CD4-positive, alpha-beta T cell treated with Interleukin-4 for 1 hour (primary cell): ENCODE results near the gene IFNL3.
"Not testable (repeated sequence)": the region's sequence is repeated elsewhere in the genome, so short reads cannot be mapped to it uniquely, and the experiment has no call there.

Source experiments
- DNase-seq, 2 donors: peaks; one replicate each; pipeline ENCODE4 v3.0.0-alpha.2; 2020 to 2022

Gene IFNL3

DNA sequence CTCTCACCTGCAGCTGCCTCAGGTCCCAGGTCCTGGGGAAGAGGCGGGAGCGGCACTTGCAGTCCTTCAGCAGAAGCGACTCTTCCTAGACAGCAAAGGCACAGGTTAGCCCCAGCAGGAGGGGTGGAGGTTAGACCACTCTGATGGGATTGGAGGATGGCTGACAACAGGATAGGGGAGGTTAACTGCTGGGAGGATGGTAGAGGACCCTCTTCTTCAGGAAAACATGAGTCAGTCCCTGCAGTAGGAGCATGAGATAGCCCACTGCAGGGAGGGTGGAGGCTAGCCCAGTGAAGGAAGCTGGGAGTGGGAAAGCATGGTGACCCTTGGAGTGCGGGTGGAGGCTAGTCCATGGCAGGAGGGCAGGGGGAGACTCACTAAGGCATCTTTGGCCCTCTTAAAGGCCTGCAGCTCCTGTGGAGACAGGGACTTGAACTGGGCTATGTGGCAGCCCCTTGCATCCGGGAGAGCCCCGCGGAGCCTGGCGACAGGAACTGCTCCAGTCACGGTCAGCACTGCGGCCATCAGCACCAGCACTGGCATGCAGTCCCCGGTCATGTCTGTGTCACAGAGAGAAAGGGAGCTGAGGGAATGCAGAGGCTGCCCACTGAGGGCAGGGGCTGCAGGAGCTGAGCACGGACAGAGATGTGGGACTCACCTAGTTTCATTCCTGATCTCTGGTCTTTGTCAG, at the start of gene IFNL3:
IFNL3 (minus strand) TSS at position 597 of the 691 bp plus-strand sequence; CDS start at position 558, 39 bp downstream.
- not testable (repeated sequence) for DNase-seq

DNA sequence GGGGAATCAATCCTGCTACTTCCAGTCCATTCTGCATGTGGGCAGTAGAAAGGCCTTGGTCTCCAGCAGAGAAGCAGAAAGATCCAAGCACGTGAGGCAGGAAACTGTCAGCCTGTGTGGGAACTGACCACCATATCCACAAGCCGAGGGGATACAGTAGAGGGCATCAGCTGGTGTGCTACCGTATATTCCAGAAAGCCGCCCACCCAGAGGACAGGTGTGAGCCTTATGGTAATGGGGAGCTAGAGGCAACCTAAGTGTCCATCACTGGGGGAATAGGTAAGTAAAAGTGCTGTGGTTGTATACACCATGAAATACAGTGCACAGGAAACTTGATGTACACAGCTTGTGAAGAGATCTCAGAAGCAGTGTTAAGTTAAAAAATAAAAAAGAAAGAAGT, 48.6 kb upstream of the IFNL3 start:
- no peak for DNase-seq

DNA sequence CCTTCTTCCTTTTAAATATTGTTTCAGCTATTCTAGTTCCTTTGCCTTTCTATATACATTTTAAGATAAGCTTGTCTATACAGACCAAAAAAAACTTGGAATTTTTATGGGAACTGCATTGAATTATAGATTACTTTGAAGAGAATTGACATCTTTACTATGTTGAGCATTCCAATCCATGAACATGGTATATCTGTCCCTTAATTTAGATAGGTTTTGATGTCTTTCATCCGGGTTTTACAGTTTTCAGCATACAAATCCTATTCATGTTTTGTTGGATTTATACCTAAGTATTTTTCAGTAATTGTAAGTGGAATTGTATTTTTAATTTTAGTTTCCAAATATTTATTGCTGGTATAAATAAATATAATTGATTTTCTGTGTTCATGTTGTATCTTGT, 39.2 kb upstream of the IFNL3 start:
- DNase-seq = no peak

GRCh38 chr19:39282021-39282420, 37.2 kb upstream of the IFNL3 start:
- DNase-seq = no peak

DNA sequence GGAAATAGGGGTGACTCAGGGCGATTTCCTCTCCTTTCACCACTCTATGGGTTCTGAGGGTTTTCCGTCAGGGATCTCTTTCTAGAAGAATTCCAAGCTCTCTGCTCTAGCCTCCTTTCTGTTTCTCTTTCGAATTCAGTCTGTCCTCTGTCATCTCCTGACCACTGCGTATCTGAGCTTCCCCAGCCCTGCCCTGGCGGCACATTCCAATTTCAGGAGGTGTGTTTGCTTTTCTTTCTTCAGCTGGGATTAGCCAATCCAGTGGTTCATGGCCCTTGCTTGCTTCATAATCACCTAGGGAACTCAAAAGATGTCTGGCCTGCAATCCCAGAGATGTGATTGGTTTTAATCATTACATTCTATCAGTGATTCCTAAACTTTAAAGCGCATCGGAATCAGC, 32.8 kb upstream of the IFNL3 start:
- no peak for DNase-seq

- DNase-seq = no peak
These were observed 31.9 kb upstream of the IFNL3 start for GRCh38 chr19:39276740-39277139.

DNA sequence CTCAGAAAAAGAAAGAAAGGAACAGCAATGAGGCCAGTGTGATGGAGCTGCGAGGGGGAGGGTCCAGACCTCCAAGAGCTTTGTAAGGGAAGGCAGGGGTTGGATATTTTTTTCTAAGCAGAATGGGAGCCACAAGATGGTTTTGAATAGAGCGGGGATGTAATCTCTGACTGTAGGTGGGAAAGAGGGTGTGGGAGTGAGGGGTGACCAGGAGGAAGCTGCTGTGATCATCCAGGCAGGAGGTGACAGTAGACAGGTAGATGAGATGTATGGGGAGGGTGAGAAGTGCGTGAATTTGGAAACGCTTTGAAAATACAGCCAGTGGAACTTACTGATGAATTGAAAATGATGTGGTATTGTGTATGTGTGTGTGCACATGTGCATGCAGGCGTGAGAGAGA, 30.8 kb upstream of the IFNL3 start:
- no peak for DNase-seq

DNA sequence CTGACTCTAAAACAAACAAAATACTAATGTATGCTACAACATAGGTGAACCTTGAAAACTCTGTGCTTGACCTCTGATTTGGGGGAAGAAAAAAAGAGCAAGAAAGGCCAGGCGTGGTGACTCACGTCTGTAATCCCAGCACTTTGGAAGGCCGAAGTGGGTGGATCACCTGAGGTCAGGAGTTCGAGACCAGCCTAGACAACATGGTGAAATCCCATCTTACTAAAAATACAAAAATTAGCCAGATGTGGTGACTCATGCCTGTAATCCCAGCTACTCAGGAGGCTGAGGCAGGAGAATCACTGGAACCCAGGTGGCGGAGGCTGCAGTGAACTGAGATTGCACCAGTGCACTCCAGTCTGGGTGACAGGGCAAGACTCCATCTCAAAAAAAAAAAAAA, 29.1 kb upstream of the IFNL3 start:
- not testable (repeated sequence) for DNase-seq

DNA sequence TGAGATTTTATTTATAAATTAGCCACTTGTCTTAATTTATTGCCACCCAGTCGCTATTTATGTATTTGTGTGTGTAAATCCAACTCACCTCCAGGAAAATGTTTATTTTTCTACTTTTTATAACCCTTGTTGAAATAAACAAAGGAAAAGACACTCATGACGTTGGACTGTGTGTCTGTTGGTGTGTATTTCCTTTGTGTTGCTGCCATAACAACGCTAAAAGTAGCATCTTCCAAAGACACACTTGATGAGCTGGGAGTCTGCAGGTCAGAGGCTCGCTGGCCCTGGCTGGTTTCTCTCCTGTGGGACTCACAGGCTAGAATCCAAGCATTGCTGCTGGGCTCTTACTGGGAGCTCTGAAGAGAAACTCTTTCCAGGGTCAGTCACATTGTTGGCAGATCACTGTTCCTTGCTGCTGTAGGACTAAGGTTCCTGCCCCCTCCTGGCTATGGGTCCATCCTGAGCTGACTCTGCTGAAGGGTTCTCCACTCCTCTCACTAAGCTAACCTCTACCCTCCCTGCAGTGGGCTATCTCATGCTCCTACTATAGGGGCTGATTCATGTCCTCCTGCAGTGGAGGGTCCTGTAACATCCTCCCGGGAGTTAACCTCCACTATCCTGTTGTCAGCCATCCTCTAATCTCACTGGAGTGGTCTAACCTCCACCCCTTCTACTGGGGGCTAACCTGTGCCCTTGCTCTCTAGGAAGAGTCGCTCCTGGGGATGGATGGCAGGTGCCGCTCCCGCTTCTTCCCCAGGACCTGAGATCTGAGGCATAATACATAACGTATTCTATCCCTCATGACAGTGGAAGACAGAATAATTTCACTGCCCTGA, 25.4 kb upstream of the IFNL3 start:
- no peak for DNase-seq

GRCh38 chr19:39269369-39269768, 24.6 kb upstream of the IFNL3 start:
- not testable (repeated sequence) for DNase-seq

DNA sequence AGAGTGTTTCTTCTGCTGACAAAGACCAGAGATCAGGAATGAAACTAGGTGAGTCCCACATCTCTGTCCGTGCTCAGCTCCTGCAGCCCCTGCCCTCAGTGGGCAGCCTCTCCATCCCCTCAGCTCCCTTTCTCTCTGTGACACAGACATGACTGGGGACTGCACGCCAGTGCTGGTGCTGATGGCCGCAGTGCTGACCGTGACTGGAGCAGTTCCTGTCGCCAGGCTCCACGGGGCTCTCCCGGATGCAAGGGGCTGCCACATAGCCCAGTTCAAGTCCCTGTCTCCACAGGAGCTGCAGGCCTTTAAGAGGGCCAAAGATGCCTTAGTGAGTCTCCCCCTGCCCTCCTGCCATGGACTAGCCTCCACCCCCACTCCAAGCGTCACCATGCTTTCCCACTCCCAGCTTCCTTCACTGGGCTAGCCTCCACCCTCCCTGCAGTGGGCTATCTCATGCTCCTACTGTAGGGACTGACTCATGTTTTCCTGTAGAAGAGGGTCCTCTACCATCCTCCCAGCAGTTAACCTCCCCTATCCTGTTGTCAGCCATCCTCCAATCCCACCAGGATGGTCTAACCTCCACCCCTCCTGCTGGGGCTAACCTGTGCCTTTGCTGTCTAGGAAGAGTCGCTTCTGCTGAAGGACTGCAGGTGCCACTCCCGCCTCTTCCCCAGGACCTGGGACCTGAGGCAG, 23.9 kb upstream of the IFNL3 start:
- DNase-seq = not testable (repeated sequence)

DNA sequence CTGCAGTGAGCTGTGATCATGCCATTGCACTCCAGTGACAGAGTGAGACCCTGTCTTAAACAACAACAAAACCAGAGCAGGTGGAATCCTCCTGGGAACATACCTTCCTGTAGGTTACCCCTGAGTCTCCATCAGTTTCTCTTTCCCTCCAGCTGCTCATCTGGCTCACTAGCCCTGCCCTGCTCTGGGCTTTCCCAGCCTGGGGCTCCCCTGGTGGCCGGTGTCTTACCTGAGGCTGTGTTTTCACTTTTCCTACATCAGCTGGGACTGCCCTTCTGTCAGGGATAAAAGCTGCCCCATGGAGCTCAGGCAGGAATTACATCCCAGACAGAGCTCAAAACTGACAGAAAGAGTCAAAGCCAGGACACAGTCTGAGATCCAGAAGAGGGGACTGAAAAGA, 23.3 kb upstream of the IFNL3 start, which contains the start of gene IFNL2:
IFNL2 (plus strand) TSS at position 312 of the 400 bp plus-strand sequence. CDS start 173 bp downstream, outside the sequence.
- DNase-seq = not testable (repeated sequence)

GRCh38 chr19:39265321-39265916, 20.6 kb upstream of the IFNL3 start:
- no peak for DNase-seq

GRCh38 chr19:39264306-39265290, 19.8 kb upstream of the IFNL3 start:
- no peak for DNase-seq

- DNase-seq = no peak
These were observed 19.1 kb upstream of the IFNL3 start for GRCh38 chr19:39263912-39264305.

DNA sequence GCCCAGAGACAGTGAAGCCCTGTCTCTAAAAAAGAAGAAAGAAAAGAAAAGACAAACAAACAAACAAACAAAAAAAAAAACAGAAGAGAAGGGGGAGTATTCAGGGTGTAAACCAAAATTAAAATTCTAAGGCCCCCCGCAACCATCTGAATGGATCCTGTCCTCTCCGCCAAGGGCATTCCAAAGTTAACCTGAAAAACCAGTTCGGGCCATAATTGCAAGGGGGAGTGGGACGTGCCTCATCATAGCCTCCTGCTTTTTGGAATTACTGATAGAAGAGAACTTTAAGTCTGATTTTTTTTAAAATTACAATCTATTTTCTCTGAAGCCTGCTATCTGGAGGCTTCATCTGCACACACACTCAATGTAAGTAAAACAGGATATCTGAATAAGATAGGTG, 17.7 kb upstream of the IFNL3 start:
- no peak for DNase-seq

DNA sequence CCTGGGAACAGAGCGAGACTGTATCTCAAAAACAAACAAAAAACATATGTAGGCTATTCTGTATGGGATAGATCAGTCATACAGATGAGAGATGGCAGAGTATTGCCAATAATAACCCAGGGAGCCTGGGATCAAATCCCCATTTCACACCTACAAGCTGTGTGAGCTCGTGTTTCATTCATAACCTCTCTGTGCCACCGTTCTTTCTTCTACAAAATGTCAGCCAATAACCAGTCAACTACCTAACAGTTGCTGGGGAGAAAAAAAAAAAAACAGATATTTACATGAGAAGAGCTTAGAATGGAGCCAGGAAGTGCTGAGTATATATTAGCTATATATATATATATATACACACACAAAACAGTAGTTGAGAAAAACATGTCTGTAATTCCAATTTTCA, 16.9 kb upstream of the IFNL3 start:
- DNase-seq = no peak

- no peak for DNase-seq
These were observed 12.4 kb upstream of the IFNL3 start for GRCh38 chr19:39257227-39257626.

- DNase-seq = no peak
These were observed 9.9 kb upstream of the IFNL3 start for GRCh38 chr19:39254531-39255345.

DNA sequence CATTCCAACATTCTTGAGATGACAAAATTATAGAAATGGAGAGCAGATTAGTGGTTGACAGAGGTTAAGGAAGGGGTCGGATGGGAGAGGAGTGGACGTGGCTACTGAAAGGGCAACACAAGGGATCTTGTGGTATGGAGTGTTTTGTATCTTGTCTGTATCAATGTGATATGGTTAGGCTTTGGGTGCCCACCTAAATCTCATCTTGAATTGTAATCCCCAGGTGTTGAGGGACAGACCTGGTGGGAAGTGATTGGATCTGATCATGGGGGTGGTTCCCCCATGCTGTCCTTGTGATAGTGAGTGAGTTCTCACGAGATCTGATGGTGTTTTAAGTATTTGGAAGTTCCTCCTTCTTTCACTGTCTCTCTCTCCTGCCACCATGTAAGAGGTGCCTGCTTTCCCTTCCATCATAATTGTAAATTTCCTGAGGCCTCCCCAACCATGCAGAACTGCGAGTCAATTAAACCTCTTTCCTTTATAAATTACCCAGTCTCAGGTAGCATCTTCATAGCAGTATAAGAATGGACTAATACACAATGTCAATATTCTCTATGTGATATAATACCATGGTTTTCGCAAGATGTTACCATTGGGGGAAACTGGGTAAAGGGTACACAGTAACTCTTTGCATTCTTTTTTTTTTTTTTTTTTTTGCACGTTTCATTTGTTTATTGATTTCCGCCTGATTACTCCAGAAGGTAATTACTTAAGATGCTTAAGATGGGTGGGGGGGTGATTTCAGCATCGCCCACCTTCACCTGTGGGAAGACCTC, 8.8 kb upstream of the IFNL3 start:
- DNase-seq = no peak
